GM18517 (cell line): ENCODE data around the gene C1orf35.

ENCODE experiments used
- ATAC-seq: cut with Tn5 transposase; IDR thresholded peaks from one replicate; pipeline ENCODE4 v1.9.1; 2021; ENCODE audit warnings: mild to moderate bottlenecking, moderate library complexity; ENCODE audit not compliant: unreplicated experiment

Gene C1orf35

GRCh38 chr1:228066416-228066815 is 36.7 kb downstream of the C1orf35 start:
- no peak for ATAC-seq

DNA sequence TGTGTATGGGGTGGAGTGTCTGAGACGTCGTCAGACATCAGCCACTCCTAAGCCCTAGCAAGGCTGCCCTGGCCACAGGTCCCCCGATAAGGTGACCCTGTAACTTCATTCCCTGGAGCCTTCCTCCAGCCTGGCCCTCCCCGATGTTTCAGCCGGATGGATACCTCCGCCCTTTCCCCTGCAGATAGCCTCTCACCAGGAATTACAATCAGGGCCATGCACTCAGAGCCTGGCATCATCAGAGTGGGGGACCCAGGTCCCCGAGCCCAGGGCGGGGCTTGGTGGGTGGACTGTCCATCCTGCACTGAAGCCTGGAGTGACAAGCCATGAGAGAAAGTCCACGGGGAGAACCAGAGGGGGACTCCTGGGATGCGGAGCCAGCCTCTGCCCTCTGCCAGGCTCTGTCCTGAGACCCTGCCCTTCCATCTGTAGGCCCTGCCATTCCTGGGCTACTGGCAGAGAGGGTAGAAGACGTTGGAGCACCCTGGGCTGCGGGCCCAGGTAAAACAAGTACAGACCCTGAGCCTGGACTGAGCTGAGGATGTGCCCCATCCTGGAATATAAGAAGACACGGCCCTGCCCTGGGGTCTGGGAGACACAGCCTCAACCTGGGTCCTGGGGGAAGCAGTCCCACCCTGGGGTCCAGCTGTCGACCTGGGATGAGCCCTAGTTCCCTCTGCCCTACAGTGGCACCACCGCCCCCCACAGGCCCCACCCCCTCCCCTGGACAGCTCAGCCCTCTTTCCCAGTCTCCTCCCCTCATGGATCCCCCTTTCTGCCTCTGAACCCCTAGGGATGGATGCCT is 37.4 kb downstream of the C1orf35 start:
- no peak for ATAC-seq

DNA sequence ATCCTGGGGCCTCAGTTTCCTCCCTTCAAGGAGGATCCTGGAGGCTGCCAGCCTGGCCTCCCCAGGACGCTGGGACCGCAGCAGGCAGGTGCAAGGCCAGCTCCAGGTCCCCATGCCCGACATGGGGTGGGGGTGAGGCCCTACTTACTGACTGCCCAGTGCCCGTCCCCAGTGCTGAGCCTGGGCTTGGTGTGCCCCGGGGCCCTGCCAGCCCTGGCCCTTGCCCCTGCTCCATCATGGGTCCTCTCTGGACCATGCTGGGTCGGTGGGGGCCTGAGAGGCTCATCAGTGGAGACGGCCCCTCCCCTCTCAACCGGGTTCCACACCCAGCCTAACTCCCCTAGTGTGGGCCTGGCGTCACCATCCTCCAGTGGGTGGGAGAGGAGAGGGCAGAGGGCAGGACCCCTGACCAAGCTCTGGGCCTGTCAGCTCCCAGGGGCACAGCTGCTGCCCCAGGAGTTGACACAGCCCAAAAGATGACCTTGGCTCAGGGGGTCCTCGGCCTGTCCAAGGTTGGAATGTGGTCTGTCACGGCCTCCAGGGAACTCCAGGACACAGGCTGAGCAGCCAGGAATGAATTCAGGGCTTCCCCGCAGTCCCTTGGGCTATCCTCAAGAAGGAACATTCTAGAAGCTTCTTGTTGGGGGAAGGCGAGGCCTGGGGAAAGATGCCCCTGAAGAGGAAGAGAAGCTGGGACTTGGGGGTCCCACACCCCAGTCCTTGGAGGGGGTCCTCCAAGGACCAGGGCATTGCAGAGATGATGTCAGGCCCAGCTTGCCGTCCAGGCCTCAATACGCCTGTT is 38.2 kb downstream of the C1orf35 start:
- ATAC-seq, result no peak

DNA sequence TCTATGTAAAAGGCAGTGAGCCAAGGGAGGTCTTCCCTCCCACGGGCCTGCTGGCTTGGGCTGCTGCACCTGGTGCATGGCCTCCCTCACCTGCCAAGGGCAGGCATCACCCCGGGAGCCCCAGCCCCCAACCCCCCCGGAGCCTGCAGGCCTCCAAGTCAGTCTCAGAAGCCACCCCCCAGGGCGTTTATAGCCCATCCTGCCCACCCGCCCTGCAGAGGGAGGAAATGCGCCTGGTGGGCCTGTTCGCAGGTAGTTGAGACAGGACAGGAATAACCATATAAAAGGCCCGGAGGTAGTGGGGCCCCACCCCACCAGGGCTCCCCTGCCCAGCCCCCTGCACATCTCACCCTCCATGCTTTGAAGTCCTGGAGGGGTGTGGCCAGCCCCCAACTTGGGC is 38.8 kb downstream of the C1orf35 start:
- ATAC-seq, result no peak

DNA sequence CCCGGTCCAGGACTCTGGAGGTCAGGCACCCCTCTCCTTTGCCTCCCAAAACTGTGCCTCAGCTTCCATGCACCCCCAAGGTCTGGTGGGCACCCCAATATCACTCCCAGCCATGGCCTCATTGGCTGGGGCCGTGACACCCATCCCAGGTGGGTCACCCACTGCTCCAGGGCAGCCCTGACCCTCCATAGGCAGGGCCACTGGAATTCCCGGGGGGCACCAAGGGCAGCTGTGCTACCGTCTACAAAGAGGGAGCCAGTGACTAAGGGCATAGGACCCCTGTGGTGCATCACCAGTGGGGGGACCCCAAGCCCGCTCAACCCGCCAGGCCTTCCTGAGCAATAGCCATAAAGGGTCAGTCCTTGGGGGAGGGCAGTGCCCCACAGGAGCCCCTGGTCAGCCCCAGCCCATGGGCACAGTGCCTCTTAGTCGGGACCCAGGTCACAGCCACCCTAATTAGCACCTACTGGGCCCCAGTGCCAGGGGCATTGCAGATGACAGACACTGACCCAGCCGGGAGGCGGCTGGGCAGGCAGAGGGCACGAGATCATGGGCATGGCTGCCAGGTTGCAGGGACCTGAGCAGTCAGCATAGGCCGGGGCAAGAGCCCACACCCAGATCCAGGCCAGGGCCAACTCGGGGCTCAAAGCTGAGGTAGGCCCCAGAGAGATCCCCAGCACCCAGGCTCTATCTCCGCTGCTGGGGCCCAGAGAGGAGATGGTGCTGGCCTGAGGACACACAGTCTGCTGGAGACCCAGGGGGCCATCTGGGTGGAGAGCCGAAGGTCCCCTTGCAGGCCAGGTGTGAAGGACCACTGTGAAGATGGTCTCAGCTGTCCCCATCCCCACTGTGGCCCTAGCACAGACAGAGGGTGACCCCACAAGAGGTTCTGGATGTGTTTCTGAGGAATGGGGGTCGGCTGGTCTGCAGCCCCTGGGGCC is 39.6 kb downstream of the C1orf35 start:
- no peak for ATAC-seq

DNA sequence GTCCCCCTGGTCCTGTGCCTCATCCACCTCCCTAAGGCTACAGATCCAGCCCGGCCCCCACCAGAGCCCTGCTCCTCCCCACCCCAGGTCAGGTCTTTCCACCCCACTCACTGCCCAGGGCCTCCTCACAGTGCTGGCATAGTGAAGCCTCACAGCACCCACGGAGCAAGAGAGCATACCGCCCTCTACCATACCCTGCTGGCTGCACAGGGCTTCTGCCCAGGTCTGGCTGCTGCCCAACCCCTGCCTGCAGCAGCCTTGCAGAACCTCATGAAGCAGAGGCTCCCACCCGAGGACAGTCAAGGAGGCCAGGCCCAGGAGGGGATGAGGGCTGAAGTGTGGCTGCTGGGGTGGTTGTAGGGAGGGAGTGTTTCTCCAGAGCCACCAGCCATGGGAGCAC is 40.3 kb downstream of the C1orf35 start:
- ATAC-seq, result no peak

DNA sequence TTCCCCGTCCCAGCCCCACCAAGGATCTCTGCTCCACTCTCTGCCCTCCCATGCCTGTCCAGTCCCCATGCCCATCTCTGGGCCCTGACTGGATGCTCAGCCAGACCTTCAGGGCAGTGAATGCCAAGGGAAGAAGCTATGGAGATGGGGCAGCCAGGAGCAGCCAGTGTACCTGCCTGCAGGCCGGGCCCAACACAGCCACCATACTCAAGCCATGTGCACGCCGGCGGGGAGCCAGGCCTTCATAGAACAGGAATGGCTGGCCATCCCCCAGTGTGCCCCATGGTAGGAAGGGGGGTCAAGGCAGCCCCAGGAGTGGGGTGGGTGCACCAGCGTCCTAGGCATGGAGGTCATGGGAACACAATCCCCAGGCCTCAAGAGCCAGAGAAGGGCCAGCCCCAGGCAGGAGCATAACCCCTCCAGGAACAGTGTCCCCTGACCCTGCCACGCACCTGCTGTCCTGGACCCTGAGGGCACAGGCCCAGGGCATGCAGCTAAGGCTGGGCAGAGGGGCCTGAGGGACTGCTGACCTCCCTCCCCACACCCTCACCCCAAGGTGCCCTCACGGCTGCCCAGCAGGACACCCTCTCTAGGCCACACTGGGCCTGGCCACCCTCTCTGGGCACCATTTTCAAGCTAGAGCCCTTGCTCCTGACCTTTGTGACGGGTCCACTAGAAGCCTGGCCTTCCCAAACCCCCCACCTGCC is 40.9 kb downstream of the C1orf35 start:
- ATAC-seq, result no peak

GRCh38 chr1:228061411-228062084 is 41.6 kb downstream of the C1orf35 start:
- ATAC-seq, result no peak

- no peak for ATAC-seq
Measured at GRCh38 chr1:228060458-228061190, 42.5 kb downstream of the C1orf35 start.

GRCh38 chr1:228059634-228060457 is 43.3 kb downstream of the C1orf35 start:
- no peak for ATAC-seq

DNA sequence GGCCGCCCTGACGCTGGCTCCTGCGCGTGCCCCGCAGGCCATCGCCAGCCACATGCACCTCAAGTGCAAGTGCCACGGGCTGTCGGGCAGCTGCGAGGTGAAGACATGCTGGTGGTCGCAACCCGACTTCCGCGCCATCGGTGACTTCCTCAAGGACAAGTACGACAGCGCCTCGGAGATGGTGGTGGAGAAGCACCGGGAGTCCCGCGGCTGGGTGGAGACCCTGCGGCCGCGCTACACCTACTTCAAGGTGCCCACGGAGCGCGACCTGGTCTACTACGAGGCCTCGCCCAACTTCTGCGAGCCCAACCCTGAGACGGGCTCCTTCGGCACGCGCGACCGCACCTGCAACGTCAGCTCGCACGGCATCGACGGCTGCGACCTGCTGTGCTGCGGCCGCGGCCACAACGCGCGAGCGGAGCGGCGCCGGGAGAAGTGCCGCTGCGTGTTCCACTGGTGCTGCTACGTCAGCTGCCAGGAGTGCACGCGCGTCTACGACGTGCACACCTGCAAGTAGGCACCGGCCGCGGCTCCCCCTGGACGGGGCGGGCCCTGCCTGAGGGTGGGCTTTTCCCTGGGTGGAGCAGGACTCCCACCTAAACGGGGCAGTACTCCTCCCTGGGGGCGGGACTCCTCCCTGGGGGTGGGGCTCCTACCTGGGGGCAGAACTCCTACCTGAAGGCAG is 44.0 kb downstream of the C1orf35 start:
- no peak for ATAC-seq

DNA sequence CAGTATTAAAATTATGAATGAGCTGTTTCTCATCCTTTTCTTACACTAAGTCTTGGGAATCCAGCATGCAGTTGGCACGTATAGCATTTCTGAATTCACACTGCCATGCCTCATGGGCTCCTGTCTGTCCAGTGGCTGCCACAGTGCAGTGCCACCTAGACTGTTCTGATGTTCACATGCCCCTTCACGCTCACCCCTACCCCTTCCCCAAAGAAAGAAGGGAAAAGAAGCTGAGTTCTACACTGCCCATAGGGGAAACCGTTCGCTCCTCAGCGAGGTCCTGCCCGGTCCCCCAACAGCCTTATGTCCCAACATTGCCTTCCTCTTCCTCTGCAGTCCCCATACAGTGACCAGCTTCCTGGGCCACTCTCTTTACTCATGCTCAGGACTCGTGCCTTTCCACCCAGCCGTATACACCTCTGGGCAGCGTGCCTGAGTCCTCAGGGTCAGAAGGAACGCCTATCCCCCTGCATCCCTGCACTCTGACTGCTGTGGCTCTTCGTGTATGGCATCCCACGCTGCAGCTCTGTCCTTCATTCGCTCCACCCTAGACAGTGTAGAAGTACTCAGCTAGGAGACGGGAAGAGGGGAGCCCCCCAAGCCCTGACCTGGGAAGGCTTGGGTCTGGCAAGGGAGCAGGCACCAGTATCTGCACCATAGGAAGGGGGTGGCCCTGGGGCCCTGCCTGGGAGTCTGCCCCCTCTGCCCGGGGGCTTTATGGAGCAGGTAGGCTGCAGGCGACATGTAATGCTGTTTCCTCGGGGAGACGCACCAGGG is 44.8 kb downstream of the C1orf35 start:
- no peak for ATAC-seq
